NCI-H2171 treated with DMSO at 0.1 percent for 48 hours (cell line): ENCODE results near the gene ZNF416.

Experiments
- DNase-seq: peaks from one replicate; lab custom pipeline; 2025; lab: John Stamatoyannopoulos, UW

The ZNF416 gene

GRCh38 chr19:57559008-57559403 is 19.7 kb downstream of the ZNF416 start:
- peak; percentile 3 for DNase-seq

GRCh38 chr19:57558525-57558924 is 20.2 kb downstream of the ZNF416 start:
- DNase-seq: no peak

GRCh38 chr19:57557659-57558058 is 21.1 kb downstream of the ZNF416 start:
- DNase-seq: no peak

- no peak for DNase-seq
These were observed 26.3 kb downstream of the ZNF416 start for GRCh38 chr19:57552432-57552831.

GRCh38 chr19:57546513-57546912 is 32.2 kb downstream of the ZNF416 start:
- no peak for DNase-seq

GRCh38 chr19:57537953-57538547 is 40.7 kb downstream of the ZNF416 start:
- DNase-seq: no peak

- peak; percentile 94 for DNase-seq
These were observed 51.4 kb downstream of the ZNF416 start, which contains the start of gene ZNF549 for GRCh38 chr19:57527136-57527881. TSS of gene ZNF549 (plus strand) at chr19:57527356. CDS start at chr19:57527574, 218 bp downstream.
